ENCODE measurements around the gene LIMK1. TPM values are rescaled to one million over a fixed set of nuclear protein-coding genes. Genes with fewer than 3 reads are reported as not detected.

LIMK1 gene
- total and polyA plus RNA-seq, 2 of the 4 experiments (the other 2 are of a cell fraction), result 25.8 to 48.0 TPM

DNA sequence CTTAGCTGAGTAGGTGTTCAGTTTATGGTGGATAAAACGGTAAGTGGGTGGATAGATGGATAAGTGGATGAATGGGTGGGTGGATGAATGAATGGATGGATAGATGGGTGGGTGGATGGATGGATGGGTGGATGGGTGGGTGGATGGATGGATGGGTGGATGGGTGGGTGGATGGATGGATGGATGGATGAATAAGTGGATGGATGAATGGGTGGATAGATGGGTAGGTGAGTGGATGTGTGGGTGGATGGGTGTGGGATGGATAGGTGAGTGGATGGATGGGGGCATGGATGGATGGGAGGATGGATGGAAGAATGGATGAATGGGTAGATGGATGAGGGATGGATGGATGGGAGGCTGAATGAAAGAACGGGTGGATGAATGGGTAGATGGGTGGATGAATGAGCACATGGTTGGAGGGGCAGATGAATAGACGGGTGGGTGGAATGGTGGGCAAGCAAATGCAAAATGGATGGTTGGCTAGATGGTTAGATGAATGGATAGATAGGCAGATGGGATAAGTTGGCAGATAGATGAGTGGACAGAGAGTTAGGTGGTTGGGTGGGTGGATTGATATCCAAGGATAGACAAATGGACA, 29.9 kb upstream of the LIMK1 start:
- in situ Hi-C loops (cut with MboI; ENCODE audit: low sequenced_read_pairs) (no loop called here), dilution Hi-C loops (cut with HindIII; ENCODE audit: low sequenced_read_pairs, unreplicated experiment) (no loop called here), intact Hi-C loops (cut with micrococcal nuclease) (no loop called here)
- Histone ChIP-seq H2BK20ac (ENCODE audit: low read depth, low read length) (no peak overlapping the region), H4K8ac (ENCODE audit: low read depth in 2 of 2, low read length in 2 of 2) (no peak overlapping the region), H3K4me3 (ENCODE audit: insufficient read depth, low read depth, low read length) (no peak overlapping the region), H3K27ac (ENCODE audit: insufficient read depth, low read length) (no peak overlapping the region), H2BK120ac (ENCODE audit: low read depth, low read length) (no peak overlapping the region), H3K4ac (ENCODE audit: low read depth, low read length) (no peak overlapping the region), H3K56ac (ENCODE audit: extremely low read depth, insufficient read depth, low read length) (no peak overlapping the region), H2BK5ac (ENCODE audit: low read depth, low read length, poor library complexity, severe bottlenecking) (peak overlapping the region; percentile 45), H3K79me1 (ENCODE audit: low read depth in 1 of 2, low read length in 2 of 2) (no peaks in the 10 kb centered on the region), H2BK15ac (ENCODE audit: low read depth, low read length) (no peak overlapping the region), H4K5ac (ENCODE audit: low read depth, low read length) (no peak overlapping the region), H3K4me2 (ENCODE audit: low read depth, low read length) (no peak overlapping the region), H3K18ac (ENCODE audit: low read depth, low read length) (no peak overlapping the region), H2AFZ (replicated peaks; ENCODE audit: low read length, poor library complexity) (no peak overlapping the region), H2AK9ac (replicated peaks; ENCODE audit: low read depth, low read length, poor library complexity) (no peak overlapping the region), H3K23ac (ENCODE audit: low read depth, low read length) (no peak overlapping the region), H3K9me3 (ENCODE audit: control insufficient read depth, insufficient read depth, low read length) (no peaks in the 10 kb centered on the region), H3K27me3 (ENCODE audit: control insufficient read depth, insufficient read depth, low read length) (no peaks in the 10 kb centered on the region; the same call in 1 of the 2 replicates), H3K9me1 (ENCODE audit: insufficient read depth, low read length) (no peaks in the 10 kb centered on the region; the same call in 1 of the 2 replicates), H3K9ac (ENCODE audit: low read depth, low read length) (no peak overlapping the region), H4K20me1 (ENCODE audit: insufficient read depth, low read length) (no peaks in the 10 kb centered on the region), H4K91ac (ENCODE audit: insufficient read depth, low read depth, low read length) (no peak overlapping the region), H3K4me1 (ENCODE audit: control insufficient read depth, insufficient read depth, low read length) (no peaks in the 10 kb centered on the region), H3K36me3 (ENCODE audit: control insufficient read depth, insufficient read depth, low read length) (peaks cover 2% of the 10 kb centered on the region; the same call in 1 of the 2 replicates), H2AK5ac (ENCODE audit: low read depth, low read length) (no peak overlapping the region), H3K14ac (replicated peaks; ENCODE audit: low read depth, low read length) (no peak overlapping the region)
- ChIA-PET POLR2A (ENCODE audit: unreplicated experiment) (no interaction called here), CTCF (no interaction called here)
- BruUV-seq (replicated peaks), result no TSS peak
- TF ChIP-seq MAFK (IDR thresholded peaks at IDR 0.05; ENCODE audit: low read depth, low read length) (no peak), RAD21 (IDR thresholded peaks at IDR 0.05; ENCODE audit: low read length) (no peak), MXI1 (IDR thresholded peaks at IDR 0.05; ENCODE audit: borderline replicate concordance, low read depth, low read length) (no peak), CHD1 (IDR thresholded peaks at IDR 0.05; ENCODE audit: low read depth, low read length) (no peak), SMC3 (IDR thresholded peaks at IDR 0.05; ENCODE audit: low read depth, low read length) (no peak), FOS (IDR thresholded peaks at IDR 0.05; ENCODE audit: low read depth, low read length) (no peak)
- TF ChIP-seq, protein P1, sequence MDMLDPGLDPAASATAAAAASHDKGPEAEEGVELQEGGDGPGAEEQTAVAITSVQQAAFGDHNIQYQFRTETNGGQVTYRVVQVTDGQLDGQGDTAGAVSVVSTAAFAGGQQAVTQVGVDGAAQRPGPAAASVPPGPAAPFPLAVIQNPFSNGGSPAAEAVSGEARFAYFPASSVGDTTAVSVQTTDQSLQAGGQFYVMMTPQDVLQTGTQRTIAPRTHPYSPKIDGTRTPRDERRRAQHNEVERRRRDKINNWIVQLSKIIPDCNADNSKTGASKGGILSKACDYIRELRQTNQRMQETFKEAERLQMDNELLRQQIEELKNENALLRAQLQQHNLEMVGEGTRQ (IDR thresholded peaks at IDR 0.05; ENCODE audit: low read depth, low read length), result no peak
- no peak for ATAC-seq (ENCODE audit: low read depth)
- 93% methylated on average over 3 of the region's 3 CpGs; no CpG with 5 or more reads in 1 of the 2 experiments for WGBS, 2 experiments (ENCODE audit: extremely low coverage in 2 of 2, insufficient read length in 1 of 2)
- DNase-seq, result no peak

Measured in IMR-90 (cell line).